ENCODE results near the gene HOXD3. TPM values are rescaled to one million over a fixed set of nuclear protein-coding genes. Genes with fewer than 3 reads are reported as not detected.

Gene HOXD3
- total and polyA plus RNA-seq, 10 donors: 1.2 to 15.3 (median 7.7) TPM

DNA sequence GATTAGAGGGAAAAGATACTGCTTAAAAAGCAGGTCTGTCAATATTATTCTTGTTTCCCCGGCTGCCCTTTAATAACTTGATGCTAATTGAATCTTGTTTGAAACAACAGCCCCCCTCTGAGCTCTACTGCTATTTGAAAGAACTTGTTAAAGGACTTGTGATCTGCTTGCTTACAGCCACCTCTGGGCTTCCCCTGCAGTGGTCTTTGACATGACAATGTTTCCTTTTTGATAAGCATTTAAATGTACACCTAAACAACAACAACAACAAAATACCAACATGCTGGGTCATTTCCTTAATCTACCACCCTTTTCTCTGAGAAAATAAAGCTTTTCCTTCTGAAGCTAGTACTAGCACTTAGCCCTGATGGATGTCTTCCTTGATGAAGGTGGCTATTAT is 35.2 kb downstream of the HOXD3 start:
- intact Hi-C loops (cut with DNase I; ENCODE audit: low total_unique reads): no loop called here
- TF ChIP-seq, protein P1, sequence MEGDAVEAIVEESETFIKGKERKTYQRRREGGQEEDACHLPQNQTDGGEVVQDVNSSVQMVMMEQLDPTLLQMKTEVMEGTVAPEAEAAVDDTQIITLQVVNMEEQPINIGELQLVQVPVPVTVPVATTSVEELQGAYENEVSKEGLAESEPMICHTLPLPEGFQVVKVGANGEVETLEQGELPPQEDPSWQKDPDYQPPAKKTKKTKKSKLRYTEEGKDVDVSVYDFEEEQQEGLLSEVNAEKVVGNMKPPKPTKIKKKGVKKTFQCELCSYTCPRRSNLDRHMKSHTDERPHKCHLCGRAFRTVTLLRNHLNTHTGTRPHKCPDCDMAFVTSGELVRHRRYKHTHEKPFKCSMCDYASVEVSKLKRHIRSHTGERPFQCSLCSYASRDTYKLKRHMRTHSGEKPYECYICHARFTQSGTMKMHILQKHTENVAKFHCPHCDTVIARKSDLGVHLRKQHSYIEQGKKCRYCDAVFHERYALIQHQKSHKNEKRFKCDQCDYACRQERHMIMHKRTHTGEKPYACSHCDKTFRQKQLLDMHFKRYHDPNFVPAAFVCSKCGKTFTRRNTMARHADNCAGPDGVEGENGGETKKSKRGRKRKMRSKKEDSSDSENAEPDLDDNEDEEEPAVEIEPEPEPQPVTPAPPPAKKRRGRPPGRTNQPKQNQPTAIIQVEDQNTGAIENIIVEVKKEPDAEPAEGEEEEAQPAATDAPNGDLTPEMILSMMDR (IDR thresholded peaks at IDR 0.05 in 8 of 11, conservative IDR thresholded peaks at IDR 0.05 in 3 of 11): no peak
- TF ChIP-seq POLR2AphosphoS5 (IDR thresholded peaks at IDR 0.05): no peak
- TF ChIP-seq POLR2A (IDR thresholded peaks at IDR 0.05): no peak
- WGBS, 5 donors: 10 to 37% (median 23%) methylated on average over 1 of the region's 1 CpG
- Histone ChIP-seq H3K4me1 (peaks cover 18 to 30% (median 26%) of the 10 kb centered on the region in 6 donors), H3K9me3 (no peaks in the 10 kb centered on the region), H3K27ac (no peak overlapping the region), H3K4me3 (no peak overlapping the region), H3K27me3 (replicated peaks in 1 of 7) (peaks cover 11 to 100% (median 61%) of the 10 kb centered on the region in 7 donors), H3K36me3 (no peaks in the 10 kb centered on the region)
- DNase-seq: no peak

DNA sequence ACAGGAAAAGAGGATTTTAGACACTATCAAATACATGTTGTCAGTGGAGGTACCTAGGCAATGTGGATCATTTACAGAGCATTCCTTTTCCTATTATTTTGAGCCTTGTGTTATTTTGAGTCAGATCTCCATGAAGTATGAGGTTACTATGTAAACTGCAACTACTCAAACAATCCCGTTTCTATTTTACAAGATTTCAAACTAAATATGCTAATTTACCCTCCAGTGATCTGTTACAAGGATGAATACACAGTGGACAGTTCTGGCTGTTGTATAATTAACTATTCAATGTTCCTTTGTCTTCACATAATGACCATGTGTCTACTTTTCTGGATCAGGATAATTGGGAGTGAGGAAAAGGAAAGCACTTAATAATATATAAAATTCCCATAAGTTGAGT is 35.9 kb downstream of the HOXD3 start:
- Histone ChIP-seq H3K36me3 (no peaks in the 10 kb centered on the region), H3K27me3 (replicated peaks in 1 of 7) (peaks cover 10 to 100% (median 56%) of the 10 kb centered on the region in 7 donors), H3K4me3 (no peak overlapping the region), H3K4me1 (peaks cover 15 to 23% (median 19%) of the 10 kb centered on the region in 6 donors), H3K27ac (no peak overlapping the region), H3K9me3 (no peaks in the 10 kb centered on the region)
- no peak for DNase-seq
- TF ChIP-seq, protein P1 (IDR thresholded peaks at IDR 0.05 in 8 of 11, conservative IDR thresholded peaks at IDR 0.05 in 3 of 11): no peak
- TF ChIP-seq POLR2AphosphoS5 (IDR thresholded peaks at IDR 0.05) (no peak), POLR2A (IDR thresholded peaks at IDR 0.05) (no peak)
- WGBS, 5 donors: 11 to 34% (median 24%) methylated on average over 1 of the region's 1 CpG
- intact Hi-C loops (cut with DNase I; ENCODE audit: low total_unique reads): no loop called here

DNA sequence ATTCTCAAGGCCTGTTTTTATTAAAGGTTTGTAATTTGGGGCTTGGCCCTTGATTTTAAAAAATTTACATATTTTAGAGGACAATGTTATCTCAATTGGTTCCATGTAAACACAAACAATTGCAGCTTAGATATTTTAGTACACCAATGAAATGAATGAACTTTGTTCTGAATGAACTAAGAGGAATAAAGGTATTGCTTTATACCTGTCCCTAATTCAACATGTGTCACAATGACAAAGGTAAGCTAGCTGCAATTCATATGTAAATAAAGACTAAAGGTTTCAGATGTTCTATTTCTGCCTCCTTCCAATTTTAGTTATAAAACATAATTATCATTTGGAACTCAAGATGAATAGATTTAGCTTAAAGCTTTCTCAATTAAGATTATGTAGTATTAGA is 42.8 kb downstream of the HOXD3 start:
- peaks cover 0 to 8% (median 0%) of the 10 kb centered on the region in 8 donors for H3K9me3 ChIP-seq
- H3K4me3 ChIP-seq: no peak overlapping the region
- no peak for DNase-seq
- H3K4me1 ChIP-seq: no peaks in the 10 kb centered on the region
- peaks cover 0 to 76% (median 0%) of the 10 kb centered on the region in 7 donors for H3K27me3 ChIP-seq (replicated peaks in 1 of 7)
- no peak overlapping the region for H3K27ac ChIP-seq
- intact Hi-C loops (cut with DNase I; ENCODE audit: low total_unique reads): no loop called here
- no peaks in the 10 kb centered on the region for H3K36me3 ChIP-seq
- TF ChIP-seq POLR2A (IDR thresholded peaks at IDR 0.05) (no peak), POLR2AphosphoS5 (IDR thresholded peaks at IDR 0.05) (no peak)
- TF ChIP-seq, protein P1 (IDR thresholded peaks at IDR 0.05 in 8 of 11, conservative IDR thresholded peaks at IDR 0.05 in 3 of 11): no peak

DNA sequence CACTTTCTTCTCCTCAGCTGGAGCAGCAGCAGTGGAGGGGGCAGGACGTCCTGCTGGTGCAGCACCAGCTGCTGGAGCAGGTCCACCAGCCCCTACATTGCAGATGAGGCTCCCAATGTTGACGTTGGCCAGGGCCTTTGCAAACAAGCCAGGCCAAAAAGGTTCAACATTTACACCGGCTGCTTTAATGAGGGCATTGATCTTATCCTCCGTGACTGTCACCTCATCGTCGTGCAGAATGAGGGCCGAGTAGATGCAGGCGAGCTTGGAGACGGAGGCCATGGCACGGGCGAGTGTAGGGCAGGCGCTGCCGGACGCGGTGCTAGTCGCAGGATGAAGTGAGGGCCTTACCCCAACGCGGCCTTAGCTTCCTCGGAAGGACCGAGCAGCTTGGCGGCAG is 43.9 kb downstream of the HOXD3 start:
- no peak for DNase-seq
- Histone ChIP-seq H3K4me3 (no peak overlapping the region), H3K36me3 (no peaks in the 10 kb centered on the region), H3K27ac (no peak overlapping the region), H3K9me3 (peaks cover 0 to 9% (median 0%) of the 10 kb centered on the region in 8 donors), H3K4me1 (no peaks in the 10 kb centered on the region), H3K27me3 (replicated peaks in 1 of 7) (peaks cover 0 to 76% (median 0%) of the 10 kb centered on the region in 7 donors)
- intact Hi-C loops (cut with DNase I; ENCODE audit: low total_unique reads): no loop called here
- 80 to 87% (median 83%) methylated on average over 21 of the region's 21 CpGs for WGBS, 5 donors
- TF ChIP-seq POLR2AphosphoS5 (IDR thresholded peaks at IDR 0.05): no peak

DNA sequence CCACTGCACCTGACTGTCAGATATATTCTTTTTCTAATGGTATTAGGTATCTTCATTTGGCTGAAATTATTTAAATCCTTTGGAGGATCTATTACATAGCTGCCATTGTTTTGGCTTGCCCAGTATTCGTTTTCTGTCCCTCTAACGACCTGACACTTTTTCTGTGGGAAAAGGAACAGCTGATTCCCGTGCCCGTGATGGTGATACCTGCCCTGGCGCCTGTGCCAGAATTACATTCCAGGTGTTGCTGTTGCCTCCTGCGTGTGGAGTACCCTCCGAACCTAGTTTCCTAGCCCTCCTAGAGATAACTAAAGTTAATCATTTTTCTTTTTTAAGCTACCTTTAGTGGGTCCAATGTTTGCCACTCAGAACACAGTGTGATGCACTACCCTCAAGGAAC is 45.4 kb downstream of the HOXD3 start:
- Histone ChIP-seq H3K4me3 (no peak overlapping the region), H3K27me3 (replicated peaks in 1 of 7) (peaks cover 0 to 70% (median 0%) of the 10 kb centered on the region in 7 donors), H3K9me3 (peaks cover 0 to 9% (median 0%) of the 10 kb centered on the region in 8 donors), H3K36me3 (no peaks in the 10 kb centered on the region), H3K27ac (no peak overlapping the region), H3K4me1 (no peaks in the 10 kb centered on the region)
- TF ChIP-seq POLR2A (IDR thresholded peaks at IDR 0.05) (no peak), POLR2AphosphoS5 (IDR thresholded peaks at IDR 0.05) (no peak)
- TF ChIP-seq, protein P1 (IDR thresholded peaks at IDR 0.05 in 8 of 11, conservative IDR thresholded peaks at IDR 0.05 in 3 of 11): no peak
- WGBS, 5 donors: 86 to 93% (median 89%) methylated on average over 7 of the region's 7 CpGs
- intact Hi-C loops (cut with DNase I; ENCODE audit: low total_unique reads): no loop called here
- no peak for DNase-seq

Measured in spleen (tissue), 11 donors.